ENCODE results near the gene DPP10.

The DPP10 gene

DNA sequence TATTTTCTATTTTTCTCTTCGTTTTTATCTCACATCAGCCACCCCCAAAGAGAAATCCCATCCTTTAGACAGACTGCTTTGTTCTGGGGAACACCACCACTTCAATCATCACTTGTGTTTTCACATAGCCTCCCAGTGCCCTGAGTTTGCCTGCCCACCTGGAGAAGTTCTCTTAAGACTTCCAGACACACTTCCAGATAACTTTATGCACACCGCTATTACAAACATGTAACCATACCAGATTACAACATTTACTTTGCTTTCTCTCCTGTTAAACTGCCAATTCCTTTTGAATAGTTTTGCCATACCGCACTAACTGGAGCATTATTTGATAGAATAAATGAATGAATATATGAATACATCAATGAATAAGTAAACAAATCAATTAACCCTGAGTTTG lies 1353.6 kb downstream of the DPP10 start:
- no peak for DNase-seq

GRCh38 chr2:115807276-115807675 lies 1364.8 kb downstream of the DPP10 start:
- no peak for DNase-seq

DNA sequence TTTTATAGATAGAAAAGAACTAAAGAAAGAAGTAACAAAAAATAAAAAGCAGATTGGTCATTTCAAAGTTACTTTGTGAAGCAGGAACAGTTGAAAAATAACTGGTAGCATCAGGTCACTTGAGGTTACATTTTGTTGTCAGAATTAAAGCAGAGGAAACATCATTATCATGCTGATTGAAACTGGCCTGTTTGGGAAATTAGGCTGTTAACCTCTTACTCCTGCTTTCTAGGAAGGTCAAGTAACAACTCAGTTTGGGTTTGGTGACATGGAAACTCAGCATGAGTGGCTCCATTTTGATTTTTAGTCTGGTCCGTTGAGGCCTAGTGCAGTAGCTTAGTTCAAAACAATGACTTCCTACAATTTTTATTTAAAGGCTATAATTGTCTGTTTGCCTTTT lies 1383.5 kb downstream of the DPP10 start:
- DNase-seq: no peak

GRCh38 chr2:115833196-115833595 lies 1390.8 kb downstream of the DPP10 start:
- no peak for DNase-seq

- DNase-seq: no peak
These were observed 1396.1 kb downstream of the DPP10 start for GRCh38 chr2:115838539-115838938.

DNA sequence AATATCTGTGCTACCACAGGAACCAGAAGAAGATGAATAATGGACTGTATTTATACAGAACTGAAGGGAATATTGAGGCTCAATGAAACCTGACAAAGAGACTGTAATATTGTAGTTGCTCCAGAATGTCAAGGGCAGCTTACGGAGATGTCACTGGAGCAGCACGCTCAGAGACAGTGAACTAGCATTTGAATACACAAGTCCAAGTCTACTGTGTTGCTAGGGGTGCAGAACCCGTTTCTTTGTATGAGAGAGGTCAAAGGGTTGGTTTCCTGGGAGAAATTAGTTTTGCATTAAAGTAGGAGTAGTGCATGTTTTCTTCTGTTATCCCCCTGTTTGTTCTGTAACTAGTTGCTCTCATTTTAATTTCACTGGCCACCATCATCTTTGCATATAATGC lies 1399.9 kb downstream of the DPP10 start:
- DNase-seq: no peak

DNA sequence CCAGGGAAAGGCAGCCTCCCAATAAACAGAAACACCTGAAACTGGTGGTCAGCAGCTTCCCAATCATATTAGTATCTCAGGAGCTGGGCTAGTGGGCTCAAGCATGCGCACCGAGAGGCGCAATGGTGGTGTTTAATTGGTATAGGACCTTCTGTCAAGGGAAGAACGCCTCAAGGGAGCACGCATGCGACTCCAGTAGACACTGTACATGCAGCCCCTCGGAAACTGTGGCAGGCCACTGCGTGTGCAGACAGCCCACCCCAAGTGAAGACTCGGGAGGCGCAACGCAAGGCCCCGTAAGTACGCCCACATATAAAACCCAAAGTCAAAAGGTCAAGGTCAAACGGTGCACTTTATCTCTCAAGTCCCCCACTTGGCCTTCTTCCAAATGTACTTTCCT lies 1405.8 kb downstream of the DPP10 start:
- no peak for DNase-seq

- no peak for DNase-seq
These were observed 1424.6 kb downstream of the DPP10 start for GRCh38 chr2:115867024-115867423.

GRCh38 chr2:115874427-115874826 lies 1432.0 kb downstream of the DPP10 start:
- DNase-seq: no peak

- no peak for DNase-seq
These were observed 1438.1 kb downstream of the DPP10 start for GRCh38 chr2:115880558-115880957.

GRCh38 chr2:115887209-115887776 lies 1444.9 kb downstream of the DPP10 start:
- no peak for DNase-seq
